Mononuclear cell (primary cell): ENCODE measurements around the gene C9orf57. TPM values are rescaled to one million over a fixed set of nuclear protein-coding genes. Genes with fewer than 3 reads are reported as not detected.
"Not testable (repeated sequence)": the region's sequence is repeated elsewhere in the genome, so short reads cannot be mapped to it uniquely, and the experiment has no call there.

ENCODE experiments used
- H3K27me3 ChIP-seq: 2 replicates; pipeline ENCODE4 v1.6.0; 2011; ENCODE audit warnings: low read length, control low read depth; ENCODE audit not compliant: insufficient read depth
- H3K4me1 ChIP-seq: 2 replicates; pipeline ENCODE4 v1.5.1; 2011; ENCODE audit warnings: mild to moderate bottlenecking, low read length, control low read depth; ENCODE audit not compliant: insufficient read depth
- H3K4me3 ChIP-seq: 2 replicates; pipeline ENCODE4 v1.5.1; 2011; ENCODE audit warnings: mild to moderate bottlenecking, low read length, moderate library complexity
- H3K9me3 ChIP-seq: 2 replicates; pipeline ENCODE4 v1.5.1; 2011; ENCODE audit warnings: low read depth, mild to moderate bottlenecking, control low read depth, low read length
- total RNA-seq: library from RNA; depleted of rRNA; stranded (reverse); fragments of >200 nt; gene quantifications from one replicate; pipeline ENCODE4 v1.2.3, GENCODE V29; 2012

The C9orf57 gene, protein sequence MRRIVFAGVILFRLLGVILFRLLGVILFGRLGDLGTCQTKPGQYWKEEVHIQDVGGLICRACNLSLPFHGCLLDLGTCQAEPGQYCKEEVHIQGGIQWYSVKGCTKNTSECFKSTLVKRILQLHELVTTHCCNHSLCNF
- not detected for total RNA-seq

DNA sequence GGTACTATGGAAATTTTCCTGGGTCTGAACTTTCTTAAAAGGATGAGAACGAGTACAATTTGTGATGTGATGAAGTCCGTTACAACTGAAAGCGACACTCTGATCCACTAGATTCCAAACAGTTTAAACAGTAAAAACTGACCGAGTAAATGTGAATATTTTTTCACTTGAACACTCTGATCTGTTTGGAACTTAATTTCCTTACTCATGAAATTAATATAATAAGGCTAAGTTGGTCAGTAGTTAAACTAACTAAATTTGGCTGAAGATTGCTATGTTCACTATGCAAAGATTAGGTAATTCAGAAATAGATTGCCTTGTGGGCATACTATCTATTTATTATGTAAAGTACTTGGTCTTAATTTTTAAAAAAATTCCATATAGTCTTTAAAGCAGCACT, at the start of gene C9orf57:
C9orf57 (minus strand) TSS at position 101 of the 400 bp plus-strand sequence. CDS start 1,282 bp downstream, outside the sequence.
- no peaks in the 10 kb centered on the region for H3K4me1 ChIP-seq
- no peaks in the 10 kb centered on the region for H3K27me3 ChIP-seq
- no peak within 1 kb of the TSS for H3K4me3 ChIP-seq
- no peaks in the 10 kb centered on the region for H3K9me3 ChIP-seq

DNA sequence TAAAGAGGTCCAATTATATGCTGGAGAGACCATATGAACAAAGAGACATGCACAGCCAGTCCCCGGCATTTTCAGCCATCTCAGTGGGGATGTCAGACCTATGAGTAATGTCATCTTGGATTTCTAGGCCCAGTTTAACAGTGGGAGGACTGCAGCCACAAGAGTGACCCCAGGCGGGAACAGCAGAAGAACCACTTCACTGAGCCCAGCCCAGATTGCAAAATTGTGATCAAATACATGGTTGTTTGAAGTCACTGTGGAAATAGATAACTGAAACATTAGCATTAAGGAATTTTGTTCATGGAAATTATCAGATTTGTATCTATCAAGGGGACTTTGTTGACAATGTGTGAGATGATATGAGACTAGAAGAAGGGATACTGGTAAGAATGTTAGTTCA, 42.1 kb upstream of the C9orf57 start:
- no peaks in the 10 kb centered on the region for H3K27me3 ChIP-seq
- no peak overlapping the region for H3K4me3 ChIP-seq
- H3K4me1 ChIP-seq: no peaks in the 10 kb centered on the region
- H3K9me3 ChIP-seq: no peaks in the 10 kb centered on the region

DNA sequence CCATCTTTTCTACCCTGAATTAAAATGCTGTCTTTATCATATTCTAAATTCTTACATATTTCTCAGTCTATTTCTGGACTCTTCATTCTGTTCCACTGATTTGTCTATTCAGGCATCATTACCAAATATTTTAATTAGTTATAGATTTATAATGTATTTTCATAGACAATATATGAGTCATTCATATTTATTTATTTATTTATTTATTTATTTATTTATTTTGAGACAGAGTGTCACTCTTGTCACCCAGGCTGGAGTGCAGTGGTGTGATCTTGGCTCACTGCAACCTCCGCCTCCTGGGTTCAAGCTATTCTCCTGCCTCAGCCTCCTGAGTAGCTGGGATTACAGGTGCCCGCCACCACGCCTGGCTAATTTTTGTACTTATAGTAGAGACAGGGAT, 35.1 kb upstream of the C9orf57 start:
- H3K4me3 ChIP-seq, H3K9me3 ChIP-seq, H3K4me1 ChIP-seq, H3K27me3 ChIP-seq: not testable (repeated sequence)

DNA sequence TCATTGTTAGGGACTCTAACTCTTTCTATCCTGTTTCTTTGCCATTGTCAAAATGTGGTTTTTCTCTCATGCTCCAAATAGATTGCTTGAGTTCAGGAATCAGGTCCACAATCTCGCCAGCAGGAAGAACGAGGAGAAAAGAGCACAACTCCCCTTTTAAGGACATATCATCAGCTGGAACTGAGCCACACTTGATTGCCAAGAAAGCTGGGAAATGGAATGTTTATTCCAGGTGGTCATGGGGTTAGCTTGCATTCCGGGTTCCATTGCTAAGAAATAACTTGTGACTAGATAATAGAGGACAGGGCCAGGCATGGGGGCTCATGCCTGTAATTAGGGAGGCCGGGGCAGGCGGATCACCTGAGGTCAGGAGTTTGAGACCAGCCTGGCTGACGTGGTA, 32.4 kb upstream of the C9orf57 start:
- no peak overlapping the region for H3K4me3 ChIP-seq
- no peaks in the 10 kb centered on the region for H3K27me3 ChIP-seq
- H3K9me3 ChIP-seq: no peaks in the 10 kb centered on the region
- H3K4me1 ChIP-seq: no peaks in the 10 kb centered on the region

DNA sequence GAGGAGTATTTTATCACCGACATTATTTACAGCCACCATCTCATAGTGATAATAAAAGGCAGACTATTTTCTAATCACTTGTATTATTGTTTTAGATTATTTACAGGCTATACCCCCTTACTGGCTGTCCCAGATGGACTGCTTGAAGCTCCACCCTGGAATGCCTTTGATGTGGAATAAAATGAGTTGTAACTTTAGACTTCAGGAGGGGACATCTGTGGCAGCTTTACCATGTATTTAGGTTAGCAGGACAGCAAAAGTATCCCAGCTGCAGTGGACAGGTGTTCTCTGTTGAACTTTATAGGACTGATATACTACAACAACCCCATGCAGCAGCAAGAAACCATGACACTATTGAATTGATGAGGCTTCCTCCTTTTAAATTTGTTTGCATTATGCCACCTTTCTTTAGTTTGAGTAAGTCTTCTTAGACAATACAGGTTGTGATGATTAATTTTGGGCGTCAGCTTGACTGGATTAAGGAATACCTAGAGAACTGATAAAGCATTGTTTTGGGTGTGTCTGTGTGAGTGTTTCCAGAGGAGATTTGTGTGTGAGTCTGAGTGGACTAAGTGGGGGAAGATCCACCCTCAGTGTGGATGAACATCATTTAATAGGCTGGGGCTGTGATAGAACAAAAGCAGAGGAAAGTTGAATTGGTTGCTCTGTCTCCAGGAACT, 29.2 kb upstream of the C9orf57 start:
- Histone ChIP-seq H3K4me3 (no peak overlapping the region), H3K9me3 (no peaks in the 10 kb centered on the region), H3K4me1 (no peaks in the 10 kb centered on the region), H3K27me3 (peaks cover 3% of the 10 kb centered on the region)

DNA sequence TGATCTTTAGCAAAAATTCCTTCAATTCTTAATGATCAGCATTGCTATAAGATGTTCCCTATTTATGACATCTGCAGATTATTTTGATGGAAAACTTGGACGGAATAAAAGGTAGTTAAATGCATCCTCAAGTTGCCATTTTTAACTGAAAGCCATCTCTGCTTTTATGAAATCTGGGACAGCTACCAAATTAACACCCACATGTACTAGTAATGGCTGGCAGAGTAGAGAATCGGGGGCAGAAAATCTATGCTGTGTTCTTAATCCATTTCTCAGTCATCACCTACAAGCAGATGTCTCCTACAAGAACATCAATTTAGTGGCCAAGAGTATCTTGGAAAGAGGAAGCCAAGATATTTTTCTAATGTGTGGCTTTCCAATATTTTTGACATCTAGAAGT, 22.1 kb upstream of the C9orf57 start:
- no peak overlapping the region for H3K4me3 ChIP-seq
- no peaks in the 10 kb centered on the region for H3K9me3 ChIP-seq
- no peaks in the 10 kb centered on the region for H3K4me1 ChIP-seq
- H3K27me3 ChIP-seq: peaks cover 3% of the 10 kb centered on the region

DNA sequence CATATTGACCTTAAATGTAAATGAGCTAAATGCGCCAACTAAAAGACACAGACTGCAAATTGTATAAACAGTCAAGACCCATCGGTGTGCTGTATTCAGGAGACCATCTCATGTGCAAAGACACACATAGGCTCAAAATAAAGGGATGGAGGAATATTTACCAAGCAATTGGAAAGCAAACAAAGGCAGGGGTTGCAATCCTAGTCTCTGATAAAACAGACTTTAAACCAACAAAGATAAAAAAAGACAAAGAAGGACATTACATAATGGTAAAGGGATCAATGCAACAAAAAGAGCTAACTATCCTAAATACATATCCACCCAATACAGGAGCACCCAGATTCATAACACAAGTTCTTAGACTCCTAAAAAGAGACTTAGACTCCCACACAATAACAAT, 14.3 kb upstream of the C9orf57 start:
- not testable (repeated sequence) for H3K4me3 ChIP-seq, H3K27me3 ChIP-seq

DNA sequence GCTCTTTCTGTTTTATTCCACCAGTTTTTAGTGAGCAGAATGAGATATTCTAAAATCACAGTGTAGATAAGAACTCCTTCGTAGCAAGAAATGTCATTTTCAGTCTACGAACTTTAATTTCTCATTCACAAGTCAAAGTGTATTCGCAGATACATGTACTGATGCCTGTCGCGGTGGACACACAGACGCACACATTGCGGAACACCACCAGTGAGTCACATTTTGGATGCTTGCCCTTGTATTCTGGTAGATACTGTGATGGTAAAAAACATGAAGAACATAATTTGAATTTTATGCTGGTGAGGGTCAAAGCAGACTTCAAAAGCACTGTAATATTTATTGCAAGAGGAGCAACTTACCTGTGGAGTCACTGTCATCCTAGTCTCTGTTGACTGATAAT, 4.7 kb upstream of the C9orf57 start:
- H3K27me3 ChIP-seq: no peaks in the 10 kb centered on the region
- no peaks in the 10 kb centered on the region for H3K4me1 ChIP-seq
- no peak overlapping the region for H3K4me3 ChIP-seq
- no peaks in the 10 kb centered on the region for H3K9me3 ChIP-seq

More for the DNA sequence above, 14.3 kb upstream of the C9orf57 start:
- not testable (repeated sequence) for H3K4me1 ChIP-seq, H3K9me3 ChIP-seq

DNA sequence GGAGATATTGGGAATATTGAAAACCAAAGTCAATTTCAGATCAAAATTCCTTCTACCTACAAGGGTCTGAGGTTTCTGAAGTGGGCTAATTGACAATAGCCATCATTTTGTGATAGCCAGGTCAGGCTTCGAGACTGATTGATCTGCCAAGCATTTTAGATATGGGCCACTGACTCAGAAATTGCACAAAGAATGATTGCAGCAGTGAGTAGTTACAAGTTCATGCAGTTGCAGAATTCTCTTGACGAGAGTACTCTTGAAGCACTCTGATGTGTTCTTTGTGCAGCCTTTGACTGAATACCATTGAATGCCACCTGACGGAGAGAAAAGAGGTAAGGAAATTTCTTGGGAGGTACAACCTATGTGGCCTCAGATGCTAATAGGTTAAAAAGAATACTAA, 8.3 kb downstream of the C9orf57 start:
- Histone ChIP-seq H3K4me3 (no peak overlapping the region), H3K9me3 (no peaks in the 10 kb centered on the region), H3K27me3 (no peaks in the 10 kb centered on the region), H3K4me1 (no peaks in the 10 kb centered on the region)

DNA sequence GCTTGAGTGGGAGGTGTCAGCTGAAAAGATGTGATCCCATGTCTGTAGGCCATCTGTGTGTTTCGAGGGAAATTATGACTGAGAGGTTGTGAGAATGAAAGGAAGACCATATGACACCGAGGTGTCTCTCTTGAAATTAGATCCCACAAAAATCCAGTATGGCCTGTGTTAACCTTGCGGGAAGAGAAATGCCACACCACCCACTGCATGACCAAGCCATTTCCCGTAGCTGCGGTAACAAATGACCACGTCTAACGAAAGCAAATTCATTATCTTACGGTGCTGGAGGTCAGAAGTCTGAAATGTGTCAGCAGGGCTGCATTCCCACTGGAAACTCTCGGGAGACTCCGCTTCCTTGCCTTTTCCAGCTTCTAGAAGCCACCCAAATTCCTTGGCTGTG, 11.6 kb downstream of the C9orf57 start:
- Histone ChIP-seq H3K27me3 (no peaks in the 10 kb centered on the region), H3K4me3 (no peak overlapping the region), H3K9me3 (no peaks in the 10 kb centered on the region), H3K4me1 (no peaks in the 10 kb centered on the region)

DNA sequence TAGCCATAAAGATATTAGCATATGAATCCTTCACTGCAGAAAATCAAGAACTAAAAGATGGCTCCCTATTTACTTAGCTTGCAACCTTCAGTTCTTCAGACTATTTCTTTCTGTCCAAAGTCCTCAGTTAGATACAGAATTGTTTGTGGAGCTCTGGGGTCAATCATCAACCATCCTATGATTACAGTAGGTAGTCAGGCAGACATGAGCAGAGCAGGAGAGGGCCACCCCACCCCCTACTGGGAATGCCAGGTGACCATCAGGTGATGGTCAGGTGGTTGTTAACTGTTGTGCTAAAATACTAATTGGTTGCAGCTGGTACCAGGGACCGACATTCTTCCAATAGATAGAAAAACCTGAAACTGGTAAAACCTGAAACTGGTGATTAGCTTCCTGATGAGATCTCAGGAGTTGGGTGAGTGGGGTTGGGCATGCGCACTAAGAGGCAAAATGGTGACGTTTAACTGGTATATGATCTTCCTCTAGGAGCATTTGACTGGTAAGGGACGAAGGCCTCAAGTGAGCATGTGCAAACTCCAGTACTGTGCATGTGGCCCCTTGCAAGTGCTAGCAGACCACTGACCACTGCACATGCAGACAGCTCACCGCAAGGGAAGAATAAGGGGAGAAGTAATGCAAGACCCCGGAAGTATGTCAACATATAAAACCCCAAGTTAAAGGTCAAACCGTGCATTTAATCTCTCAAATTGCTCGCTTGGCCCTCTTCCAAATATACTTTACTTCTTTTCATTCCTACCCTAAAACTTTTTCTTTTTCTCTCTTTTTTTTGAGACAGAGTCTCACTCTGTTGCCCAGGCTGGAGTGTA, 13.6 kb downstream of the C9orf57 start:
- no peak overlapping the region for H3K4me3 ChIP-seq
- no peaks in the 10 kb centered on the region for H3K9me3 ChIP-seq
- H3K27me3 ChIP-seq: no peaks in the 10 kb centered on the region
- H3K4me1 ChIP-seq: peaks cover 8% of the 10 kb centered on the region

DNA sequence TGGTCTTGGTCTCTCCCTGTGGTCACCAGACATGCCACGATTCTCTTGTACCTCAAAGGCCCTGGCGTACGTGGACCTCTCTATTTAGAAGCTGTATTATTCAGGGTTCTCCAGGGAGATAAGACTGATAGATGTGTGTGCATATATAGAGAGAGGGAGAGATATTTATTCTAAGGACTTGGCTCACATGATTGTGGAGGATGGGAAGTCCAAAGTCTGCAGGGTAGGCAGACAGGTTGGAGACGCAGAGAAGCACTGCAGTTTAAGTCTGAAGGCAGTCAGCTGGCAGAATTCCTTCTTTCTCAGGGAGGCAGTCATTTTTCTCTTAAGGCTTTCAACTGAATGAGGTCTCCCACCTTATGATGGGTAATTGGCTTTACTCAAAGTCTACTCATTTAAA, 16.3 kb downstream of the C9orf57 start:
- Histone ChIP-seq H3K4me1 (peaks cover 8% of the 10 kb centered on the region), H3K27me3 (no peaks in the 10 kb centered on the region), H3K4me3 (no peak overlapping the region), H3K9me3 (no peaks in the 10 kb centered on the region)

DNA sequence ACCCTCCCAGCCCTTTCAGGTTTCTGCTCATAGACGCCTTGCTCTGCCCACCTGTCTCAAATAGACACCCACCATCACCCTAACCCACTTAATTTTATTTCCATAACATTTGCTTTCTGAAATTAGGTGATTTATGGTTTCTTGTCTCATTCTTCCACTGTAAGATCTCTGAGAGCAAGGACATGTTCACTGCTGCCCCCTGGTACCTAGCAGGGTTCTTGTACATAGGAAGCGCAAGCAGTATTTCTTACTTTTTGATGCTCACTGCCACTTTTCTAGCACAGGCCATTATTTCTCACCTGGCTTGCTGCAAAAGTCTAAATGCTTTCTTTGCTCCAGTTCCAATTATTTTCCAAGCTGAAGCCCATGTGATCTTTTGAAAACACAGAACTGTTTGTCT, 16.8 kb downstream of the C9orf57 start:
- H3K27me3 ChIP-seq: no peaks in the 10 kb centered on the region
- H3K4me1 ChIP-seq: peaks cover 8% of the 10 kb centered on the region
- no peak overlapping the region for H3K4me3 ChIP-seq
- H3K9me3 ChIP-seq: no peaks in the 10 kb centered on the region

DNA sequence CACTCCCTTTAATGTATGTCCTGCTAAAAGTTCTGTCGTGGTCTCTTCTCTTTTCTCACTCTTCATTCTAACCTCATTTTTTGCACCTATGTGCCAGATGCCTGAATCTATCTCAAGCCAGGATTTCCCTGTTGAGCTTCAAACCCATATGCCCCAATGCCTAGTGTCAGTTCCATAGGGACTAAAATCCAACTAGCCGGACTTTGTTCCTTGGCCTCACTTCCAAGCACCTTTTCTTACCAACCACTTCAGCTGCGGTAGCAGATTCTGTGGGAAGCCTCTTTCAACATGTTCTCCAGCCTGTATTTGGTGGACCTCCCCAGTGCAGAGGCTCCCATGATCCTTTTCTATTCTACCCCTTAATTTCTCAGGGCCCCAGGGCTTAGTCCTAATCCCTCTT, 17.5 kb downstream of the C9orf57 start:
- Histone ChIP-seq H3K27me3 (no peaks in the 10 kb centered on the region), H3K4me3 (no peak overlapping the region), H3K4me1 (peaks cover 8% of the 10 kb centered on the region), H3K9me3 (no peaks in the 10 kb centered on the region)

DNA sequence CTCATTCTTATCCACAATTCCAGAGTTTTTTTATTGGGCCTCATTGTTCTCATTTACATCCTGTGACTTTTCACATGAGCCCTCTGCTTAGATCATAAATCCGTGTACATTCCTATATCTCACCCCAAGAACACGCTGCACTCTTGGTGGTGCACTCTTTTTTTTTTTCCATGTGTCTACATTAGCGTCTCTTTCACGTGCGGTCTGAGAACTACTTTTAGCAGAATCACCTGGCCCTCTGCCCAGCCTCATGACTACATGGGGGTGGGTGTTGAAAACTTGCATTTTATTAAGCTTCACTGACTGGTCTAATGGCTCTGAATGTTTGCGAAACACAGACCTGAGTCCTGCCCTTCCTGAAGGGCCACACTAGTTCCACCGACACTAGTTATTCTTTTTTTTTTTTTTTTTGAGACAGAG, 18.6 kb downstream of the C9orf57 start:
- no peak overlapping the region for H3K4me3 ChIP-seq
- no peaks in the 10 kb centered on the region for H3K9me3 ChIP-seq
- no peaks in the 10 kb centered on the region for H3K27me3 ChIP-seq
- peaks cover 8% of the 10 kb centered on the region for H3K4me1 ChIP-seq
